K562 treated with DMSO at 1 percent for 12 hours (cell line): ENCODE results near the gene RNF114. TPM values are rescaled to one million over a fixed set of nuclear protein-coding genes. Genes with fewer than 3 reads are reported as not detected.

ENCODE experiments used
- total RNA-seq: library from RNA; unstranded; fragments of 300-600 nt; gene quantifications from 2 replicates; pipeline ENCODE4 v1.2.3, GENCODE V29; 2022; ENCODE audit not compliant: insufficient read depth

The RNF114 gene, protein sequence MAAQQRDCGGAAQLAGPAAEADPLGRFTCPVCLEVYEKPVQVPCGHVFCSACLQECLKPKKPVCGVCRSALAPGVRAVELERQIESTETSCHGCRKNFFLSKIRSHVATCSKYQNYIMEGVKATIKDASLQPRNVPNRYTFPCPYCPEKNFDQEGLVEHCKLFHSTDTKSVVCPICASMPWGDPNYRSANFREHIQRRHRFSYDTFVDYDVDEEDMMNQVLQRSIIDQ
- 116 and 147 TPM in 2 replicates for total RNA-seq

DNA sequence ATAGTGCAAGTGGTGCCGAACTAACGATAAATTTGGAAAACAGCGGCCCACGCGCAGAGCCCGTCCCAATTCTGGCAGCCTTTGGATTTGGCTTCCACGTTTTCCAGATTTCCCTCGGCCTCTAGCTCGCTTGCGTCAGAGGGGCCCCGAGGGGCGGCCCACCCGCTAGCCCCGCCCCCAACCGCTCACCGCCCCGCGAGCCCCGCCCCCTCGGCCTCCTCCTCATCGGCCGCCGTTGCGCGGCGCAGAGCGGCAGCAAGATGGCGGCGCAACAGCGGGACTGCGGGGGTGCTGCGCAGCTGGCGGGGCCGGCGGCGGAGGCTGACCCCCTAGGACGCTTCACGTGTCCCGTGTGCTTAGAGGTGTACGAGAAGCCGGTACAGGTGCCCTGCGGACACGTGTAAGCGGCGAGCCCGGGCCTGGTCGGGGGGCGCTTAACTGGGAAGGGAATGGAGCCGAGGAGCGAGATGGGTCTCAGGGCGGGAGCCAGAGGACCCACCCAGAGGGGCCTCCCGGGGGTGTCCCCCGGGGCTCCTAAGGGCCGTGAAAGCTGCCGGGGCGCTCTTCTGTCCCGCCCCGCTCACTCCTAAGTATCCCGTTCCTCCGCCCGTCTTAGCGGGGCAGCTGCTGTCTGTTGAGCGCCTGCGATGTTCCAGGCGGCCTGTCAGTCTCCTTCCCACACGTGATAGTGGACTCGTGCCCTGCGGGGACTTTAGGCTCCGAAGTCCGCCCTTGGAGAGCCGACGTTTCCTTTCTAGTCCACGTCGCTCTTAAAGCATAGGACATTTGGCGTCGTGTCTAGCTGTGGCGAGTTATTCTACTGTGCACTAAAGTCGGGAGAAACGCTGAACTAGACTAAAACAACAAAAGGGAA, at the start of gene RNF114:
Gene RNF114, plus strand, starts transcription at position 245 of the 874 bp plus-strand sequence. Its CDS starts 16 bp downstream, at position 261.

DNA sequence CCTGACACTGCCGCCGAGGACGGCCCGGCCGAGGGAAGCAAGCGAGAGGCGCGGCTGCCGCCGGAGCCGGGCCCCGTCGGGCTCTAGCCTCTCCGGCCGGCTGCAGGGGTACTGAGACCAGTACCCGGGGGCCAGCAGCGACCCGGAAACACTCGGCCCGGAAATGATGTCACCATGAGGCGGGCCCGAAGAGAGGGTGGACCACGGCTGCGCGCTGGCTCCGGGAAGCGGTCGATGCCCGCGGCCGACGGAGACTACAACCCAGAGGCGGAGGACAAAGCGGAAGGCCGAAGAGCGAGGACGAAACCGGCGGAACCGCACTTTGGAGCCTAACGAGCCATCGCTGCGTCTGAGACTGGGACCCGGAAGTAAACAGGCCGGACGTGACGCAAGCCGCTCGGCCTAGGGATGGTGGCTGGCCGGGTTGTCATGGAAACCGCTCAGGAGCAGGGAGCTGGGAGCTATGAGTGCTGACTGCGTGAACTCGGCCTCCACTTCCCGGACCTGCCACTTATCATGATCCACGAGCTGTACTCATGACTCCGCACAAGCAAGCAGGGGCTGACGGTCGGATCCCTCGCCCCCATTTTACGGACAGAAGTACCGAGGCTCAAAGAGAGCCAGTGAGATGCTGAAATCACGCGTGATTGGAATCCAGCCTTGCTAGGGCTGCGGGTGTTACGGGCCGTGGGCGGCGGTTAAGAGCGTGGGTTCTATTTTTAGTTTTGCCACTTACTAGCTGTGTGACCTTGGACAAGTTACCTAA, 20.6 kb upstream of the RNF114 start, which contains the start of gene SPATA2:
Gene SPATA2, minus strand, starts transcription at position 150 of the 766 bp plus-strand sequence. CDS start 7,039 bp downstream, outside the sequence.

DNA sequence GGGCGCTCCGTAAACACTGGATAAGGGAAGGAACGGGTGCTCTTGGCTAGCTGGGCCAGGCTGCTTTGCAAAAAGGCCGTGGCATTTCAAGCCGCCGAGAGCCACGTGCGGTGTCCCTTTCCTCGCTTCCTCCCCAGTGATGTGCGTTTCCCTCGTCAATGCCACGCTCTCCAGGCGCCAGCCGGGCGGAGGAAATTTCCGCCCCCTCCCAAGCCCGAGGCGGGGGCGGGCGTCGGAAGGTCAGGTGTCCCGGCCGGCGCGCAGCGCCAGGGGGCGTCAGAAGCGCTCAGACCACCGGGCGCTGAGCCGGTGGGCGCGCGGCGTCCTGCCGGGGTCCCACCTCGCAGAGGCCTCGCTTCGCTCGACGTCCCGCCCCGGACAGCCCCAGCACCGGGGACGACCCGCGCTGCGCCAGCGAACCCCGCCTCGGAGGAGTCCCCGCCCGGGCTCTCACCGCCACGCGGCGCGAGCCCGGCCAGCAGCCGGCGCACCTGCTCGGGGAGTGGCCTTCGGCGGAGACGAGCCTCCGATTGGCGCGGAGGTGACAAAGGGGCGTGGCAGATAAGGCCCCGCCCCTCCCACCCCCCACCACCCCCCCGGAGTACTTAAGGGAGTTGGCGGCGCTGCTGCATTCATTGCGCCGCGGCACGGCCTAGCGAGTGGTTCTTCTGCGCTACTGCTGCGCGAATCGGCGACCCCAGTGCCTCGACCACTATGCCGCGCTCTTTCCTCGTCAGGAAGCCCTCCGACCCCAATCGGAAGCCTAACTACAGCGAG, 46.3 kb downstream of the RNF114 start, which contains the start of gene SNAI1:
Gene SNAI1, plus strand, starts transcription at position 635 of the 777 bp plus-strand sequence. Its CDS starts 80 bp downstream, at position 715.

Other genes starting within 250 kb of the RNF114 start
- 5.8 and 19.0 TPM in 2 replicates for gene B4GALT5, start 222.5 kb upstream of the RNF114 start, total RNA-seq
- gene SLC9A8, start 123.6 kb upstream of the RNF114 start, total RNA-seq: 3.2 and 7.4 TPM in 2 replicates
- 3.3 and 8.8 TPM in 2 replicates for gene SPATA2, start 20.9 kb upstream of the RNF114 start, total RNA-seq
- gene SNAI1, start 46.6 kb downstream of the RNF114 start, total RNA-seq: 11.3 and 14.9 TPM in 2 replicates
- gene UBE2V1, start 176.8 kb downstream of the RNF114 start, total RNA-seq: 85.8 and 155 TPM in 2 replicates
- 30.4 and 45.1 TPM in 2 replicates for gene PEDS1, start 217.3 kb downstream of the RNF114 start, total RNA-seq